Measurements from ENCODE around the gene CPA4. TPM values are rescaled to one million over a fixed set of nuclear protein-coding genes. Genes with fewer than 3 reads are reported as not detected.
A peak's percentile ranks its signal among the peaks of the same experiment; 100 is the strongest.

Gene CPA4
- total and polyA plus RNA-seq, 5 donors from 2014 or later = not detected

DNA sequence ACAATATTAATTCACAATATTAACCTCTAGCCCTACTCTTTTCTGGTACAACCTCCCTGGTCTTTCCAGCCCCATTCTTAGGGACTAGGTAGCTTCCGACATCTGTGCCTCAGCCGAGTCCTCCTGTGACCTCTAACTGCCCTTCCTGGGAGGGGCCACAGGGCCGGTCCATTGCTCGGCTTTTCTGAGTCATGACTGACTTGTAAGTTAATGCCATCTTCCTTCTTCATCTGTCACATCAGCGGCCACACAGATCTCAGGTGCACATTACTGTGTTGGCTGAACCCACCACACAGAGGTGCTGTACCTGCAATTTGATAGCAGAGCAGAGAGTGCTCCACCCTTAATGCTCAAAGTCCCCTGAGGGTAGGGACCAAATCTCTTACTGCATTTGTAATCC, 4.1 kb upstream of the CPA4 start:
- Histone ChIP-seq H3K27me3 (ENCODE audit: control insufficient read depth, insufficient read depth, low read length) (no peaks in the 10 kb centered on the region), H3K4me3 (ENCODE audit: low read depth, low read length) (no peak overlapping the region), H3K27ac (ENCODE audit: insufficient read depth, low read length, poor library complexity, severe bottlenecking) (no peak overlapping the region), H3K36me3 (ENCODE audit: control insufficient read depth, insufficient read depth, low read length) (no peaks in the 10 kb centered on the region), H3K4me1 (ENCODE audit: control insufficient read depth, insufficient read depth, low read length, poor library complexity, severe bottlenecking) (no peaks in the 10 kb centered on the region), H3K9me3 (ENCODE audit: control insufficient read depth in 2 of 2, low read length in 2 of 2) (no peaks in the 10 kb centered on the region)
- Mint-ChIP-seq H3K36me3 (no peaks in the 10 kb centered on the region), H3K4me3 (no peak overlapping the region), H3K27ac (no peak overlapping the region), H3K27me3 (peaks cover 5% of the 10 kb centered on the region), H3K9me3 (peaks cover 0 to 3% (median 0%) of the 10 kb centered on the region in 7 donors), H3K4me1 (peaks cover 0 to 5% (median 1%) of the 10 kb centered on the region in 4 donors)
- ATAC-seq (ENCODE audit: low read depth in 2 of 2) = no peak
- DNase-seq = no peak

DNA sequence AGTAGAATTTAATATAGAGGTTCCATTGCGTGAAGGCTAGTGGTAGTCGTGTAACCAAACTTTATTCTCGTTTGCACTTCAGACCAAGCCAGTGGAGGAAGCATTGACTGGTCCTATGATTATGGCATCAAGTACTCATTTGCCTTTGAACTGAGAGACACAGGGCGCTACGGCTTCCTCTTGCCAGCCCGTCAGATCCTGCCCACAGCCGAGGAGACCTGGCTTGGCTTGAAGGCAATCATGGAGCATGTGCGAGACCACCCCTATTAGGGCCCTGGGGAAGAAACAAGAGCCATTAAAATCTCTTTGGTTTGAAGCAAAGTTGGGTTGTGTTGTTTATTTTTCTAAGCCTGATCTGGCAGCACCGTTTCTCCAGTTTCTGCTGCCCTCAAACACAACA, 3.5 kb upstream of the CPA4 start:
- H3K27me3 Mint-ChIP-seq = peaks cover 5% of the 10 kb centered on the region
- ATAC-seq (ENCODE audit: low read depth in 2 of 2) (no peak), DNase-seq (no peak)
- H3K27ac Mint-ChIP-seq = no peak overlapping the region
- Histone ChIP-seq H3K4me3 (ENCODE audit: low read depth, low read length) (no peak overlapping the region), H3K27ac (ENCODE audit: insufficient read depth, low read length, poor library complexity, severe bottlenecking) (no peak overlapping the region), H3K9me3 (ENCODE audit: control insufficient read depth in 2 of 2, low read length in 2 of 2) (no peaks in the 10 kb centered on the region), H3K27me3 (ENCODE audit: control insufficient read depth, insufficient read depth, low read length) (no peaks in the 10 kb centered on the region), H3K36me3 (ENCODE audit: control insufficient read depth, insufficient read depth, low read length) (no peaks in the 10 kb centered on the region), H3K4me1 (ENCODE audit: control insufficient read depth, insufficient read depth, low read length, poor library complexity, severe bottlenecking) (no peaks in the 10 kb centered on the region)
- peaks cover 0 to 1% (median 0%) of the 10 kb centered on the region in 7 donors for H3K9me3 Mint-ChIP-seq
- H3K36me3 Mint-ChIP-seq = no peaks in the 10 kb centered on the region
- H3K4me3 Mint-ChIP-seq = no peak overlapping the region
- H3K4me1 Mint-ChIP-seq = peaks cover 0 to 5% (median under 1%) of the 10 kb centered on the region in 4 donors

DNA sequence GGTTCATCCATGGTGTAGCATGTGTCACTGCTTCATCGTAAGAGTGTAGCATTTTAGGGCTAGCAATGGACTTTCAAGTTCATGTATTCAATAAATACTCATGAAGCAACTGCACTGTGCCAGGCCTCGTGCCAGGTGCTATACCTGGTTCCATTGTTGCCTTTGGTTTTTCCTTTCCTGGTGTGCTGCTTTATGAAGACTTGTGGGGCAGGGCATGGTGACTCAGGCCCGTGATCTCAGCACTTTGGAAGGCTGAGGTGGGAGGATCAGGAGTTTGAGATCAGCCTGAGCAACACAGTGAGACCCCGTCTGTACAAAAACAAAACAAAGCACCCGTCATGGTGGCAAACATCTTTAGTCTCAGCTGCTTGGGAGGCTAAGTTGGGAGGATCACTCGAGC, 2.2 kb upstream of the CPA4 start:
- ATAC-seq (ENCODE audit: low read depth in 2 of 2) = no peak
- H3K27ac ChIP-seq (ENCODE audit: insufficient read depth, low read length, poor library complexity, severe bottlenecking) = no peak overlapping the region
- no peaks in the 10 kb centered on the region for H3K27me3 Mint-ChIP-seq
- H3K27ac Mint-ChIP-seq = no peak overlapping the region
- H3K4me3 ChIP-seq (ENCODE audit: low read depth, low read length) = no peak overlapping the region
- peaks cover 0 to 1% (median 0%) of the 10 kb centered on the region in 7 donors for H3K9me3 Mint-ChIP-seq
- H3K36me3 Mint-ChIP-seq = no peaks in the 10 kb centered on the region
- H3K4me1 Mint-ChIP-seq = peaks cover 0 to 5% (median under 1%) of the 10 kb centered on the region in 4 donors
- H3K9me3 ChIP-seq (ENCODE audit: control insufficient read depth in 2 of 2, low read length in 2 of 2) = no peaks in the 10 kb centered on the region
- H3K4me3 Mint-ChIP-seq = no peak overlapping the region
- H3K36me3 ChIP-seq (ENCODE audit: control insufficient read depth, insufficient read depth, low read length) = no peaks in the 10 kb centered on the region
- no peak for DNase-seq
- H3K4me1 ChIP-seq (ENCODE audit: control insufficient read depth, insufficient read depth, low read length, poor library complexity, severe bottlenecking) = no peaks in the 10 kb centered on the region
- no peaks in the 10 kb centered on the region for H3K27me3 ChIP-seq (ENCODE audit: control insufficient read depth, insufficient read depth, low read length)

DNA sequence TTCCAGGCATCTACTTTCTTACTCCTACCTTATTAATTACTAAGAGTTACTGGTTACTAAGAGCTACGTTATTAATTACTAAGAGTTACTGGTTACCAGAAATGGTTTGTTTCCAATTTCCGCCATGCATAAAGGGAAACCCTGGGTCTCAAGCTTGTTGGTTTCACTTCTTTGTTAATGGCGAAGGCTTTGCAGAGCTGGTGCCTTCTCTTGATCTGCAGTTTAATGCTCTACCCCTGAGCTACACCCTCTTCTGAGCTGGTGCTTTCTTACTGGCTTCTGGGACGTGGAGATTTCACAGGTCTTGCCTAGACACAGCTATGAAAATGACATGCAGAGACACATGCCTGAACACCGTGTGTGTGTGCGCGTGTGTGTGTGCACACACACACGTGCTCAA, 560 bp downstream of the CPA4 start:
- no peaks in the 10 kb centered on the region for H3K36me3 ChIP-seq (ENCODE audit: control insufficient read depth, insufficient read depth, low read length)
- no peaks in the 10 kb centered on the region for H3K9me3 ChIP-seq (ENCODE audit: control insufficient read depth in 2 of 2, low read length in 2 of 2)
- Mint-ChIP-seq H3K9me3 (peaks cover 0 to 1% (median 0%) of the 10 kb centered on the region in 7 donors), H3K27ac (peak overlapping the region in 1 of 3 donors; percentile 50), H3K4me3 (no peak overlapping the region), H3K27me3 (no peaks in the 10 kb centered on the region), H3K4me1 (peaks cover 0 to 4% (median under 1%) of the 10 kb centered on the region in 4 donors), H3K36me3 (no peaks in the 10 kb centered on the region)
- no peaks in the 10 kb centered on the region for H3K27me3 ChIP-seq (ENCODE audit: control insufficient read depth, insufficient read depth, low read length)
- no peaks in the 10 kb centered on the region for H3K4me1 ChIP-seq (ENCODE audit: control insufficient read depth, insufficient read depth, low read length, poor library complexity, severe bottlenecking)
- H3K27ac ChIP-seq (ENCODE audit: insufficient read depth, low read length, poor library complexity, severe bottlenecking) = no peak overlapping the region
- no peak overlapping the region for H3K4me3 ChIP-seq (ENCODE audit: low read depth, low read length)
- no peak for ATAC-seq (ENCODE audit: low read depth in 2 of 2)
- DNase-seq = no peak

DNA sequence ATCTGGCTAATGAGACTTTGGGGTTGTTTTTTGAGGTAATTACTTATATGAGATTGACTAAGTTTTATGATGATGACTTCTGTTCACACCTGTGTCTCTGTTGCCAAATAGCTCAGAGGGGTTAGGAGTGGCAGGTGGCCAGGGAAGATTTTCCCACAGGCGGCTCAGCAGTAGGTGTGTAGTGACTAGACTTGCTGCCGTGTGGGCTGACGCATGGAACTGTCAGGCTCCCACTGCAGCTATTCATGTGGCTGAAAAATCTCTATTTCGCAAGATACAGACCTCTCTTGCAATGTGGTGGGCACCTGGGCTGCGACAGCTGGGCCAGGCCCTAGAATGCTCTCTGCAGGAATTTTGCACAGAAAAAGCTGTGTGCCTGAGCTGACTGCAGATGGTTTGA, 1.4 kb downstream of the CPA4 start:
- H3K4me3 Mint-ChIP-seq = no peak overlapping the region
- H3K9me3 Mint-ChIP-seq = peaks cover 0 to 1% (median 0%) of the 10 kb centered on the region in 7 donors
- no peaks in the 10 kb centered on the region for H3K36me3 ChIP-seq (ENCODE audit: control insufficient read depth, insufficient read depth, low read length)
- no peak overlapping the region for H3K4me3 ChIP-seq (ENCODE audit: low read depth, low read length)
- DNase-seq (no peak), ATAC-seq (ENCODE audit: low read depth in 2 of 2) (no peak)
- H3K27ac Mint-ChIP-seq = no peak overlapping the region
- H3K27ac ChIP-seq (ENCODE audit: insufficient read depth, low read length, poor library complexity, severe bottlenecking) = no peak overlapping the region
- H3K36me3 Mint-ChIP-seq = no peaks in the 10 kb centered on the region
- H3K4me1 Mint-ChIP-seq = peaks cover 0 to 2% (median 0%) of the 10 kb centered on the region in 4 donors
- no peaks in the 10 kb centered on the region for H3K9me3 ChIP-seq (ENCODE audit: control insufficient read depth in 2 of 2, low read length in 2 of 2)
- no peaks in the 10 kb centered on the region for H3K27me3 ChIP-seq (ENCODE audit: control insufficient read depth, insufficient read depth, low read length)
- H3K27me3 Mint-ChIP-seq = peaks cover 5% of the 10 kb centered on the region
- H3K4me1 ChIP-seq (ENCODE audit: control insufficient read depth, insufficient read depth, low read length, poor library complexity, severe bottlenecking) = no peaks in the 10 kb centered on the region

DNA sequence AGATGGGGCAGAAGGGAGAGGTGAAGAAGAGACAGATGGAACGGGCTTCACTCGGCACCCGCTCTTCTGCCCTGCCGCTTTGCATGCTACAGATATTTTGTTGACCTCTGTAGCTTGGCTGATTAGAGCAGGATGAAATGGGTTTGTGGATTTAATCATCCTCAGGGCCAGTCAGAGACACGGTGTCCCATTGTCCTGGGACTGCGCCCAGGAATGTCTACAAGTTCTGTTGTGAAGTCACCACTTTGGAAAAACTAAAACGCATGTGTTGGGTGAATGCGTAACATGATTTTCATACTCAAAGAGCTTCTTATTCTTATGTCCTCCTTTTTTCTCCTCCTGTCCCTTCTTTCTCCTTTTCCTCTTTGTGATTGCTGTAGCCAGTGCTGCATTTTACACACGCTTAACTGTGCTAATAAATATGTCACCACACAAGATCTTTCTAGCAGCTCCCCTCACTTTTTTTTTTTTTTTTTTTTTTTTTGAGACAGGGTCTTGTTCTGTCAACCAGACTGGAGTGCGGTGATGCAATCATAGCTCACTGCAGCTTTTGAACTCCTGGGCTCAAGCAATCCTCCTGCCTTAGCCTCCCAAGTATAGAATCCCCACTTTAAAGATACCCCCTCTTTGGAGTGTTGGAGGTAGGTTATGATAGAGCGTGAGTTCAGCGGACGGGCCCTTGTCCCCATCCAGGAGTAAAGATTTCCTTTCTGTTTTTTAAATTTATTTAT, 3.4 kb downstream of the CPA4 start:
- H3K4me3 Mint-ChIP-seq = no peak overlapping the region
- peaks cover 17% of the 10 kb centered on the region for H3K27me3 Mint-ChIP-seq
- ATAC-seq (ENCODE audit: low read depth in 2 of 2) = no peak
- H3K4me1 Mint-ChIP-seq = peaks cover 0 to 2% (median 0%) of the 10 kb centered on the region in 4 donors
- H3K4me1 ChIP-seq (ENCODE audit: control insufficient read depth, insufficient read depth, low read length, poor library complexity, severe bottlenecking) = no peaks in the 10 kb centered on the region
- H3K36me3 ChIP-seq (ENCODE audit: control insufficient read depth, insufficient read depth, low read length) = no peaks in the 10 kb centered on the region
- no peaks in the 10 kb centered on the region for H3K36me3 Mint-ChIP-seq
- H3K27me3 ChIP-seq (ENCODE audit: control insufficient read depth, insufficient read depth, low read length) = peaks cover 4% of the 10 kb centered on the region
- H3K9me3 Mint-ChIP-seq = peaks cover 0 to 3% (median 0%) of the 10 kb centered on the region in 7 donors
- H3K27ac Mint-ChIP-seq = no peak overlapping the region
- no peaks in the 10 kb centered on the region for H3K9me3 ChIP-seq (ENCODE audit: control insufficient read depth in 2 of 2, low read length in 2 of 2)
- no peak overlapping the region for H3K4me3 ChIP-seq (ENCODE audit: low read depth, low read length)
- DNase-seq = no peak
- no peak overlapping the region for H3K27ac ChIP-seq (ENCODE audit: insufficient read depth, low read length, poor library complexity, severe bottlenecking)

DNA sequence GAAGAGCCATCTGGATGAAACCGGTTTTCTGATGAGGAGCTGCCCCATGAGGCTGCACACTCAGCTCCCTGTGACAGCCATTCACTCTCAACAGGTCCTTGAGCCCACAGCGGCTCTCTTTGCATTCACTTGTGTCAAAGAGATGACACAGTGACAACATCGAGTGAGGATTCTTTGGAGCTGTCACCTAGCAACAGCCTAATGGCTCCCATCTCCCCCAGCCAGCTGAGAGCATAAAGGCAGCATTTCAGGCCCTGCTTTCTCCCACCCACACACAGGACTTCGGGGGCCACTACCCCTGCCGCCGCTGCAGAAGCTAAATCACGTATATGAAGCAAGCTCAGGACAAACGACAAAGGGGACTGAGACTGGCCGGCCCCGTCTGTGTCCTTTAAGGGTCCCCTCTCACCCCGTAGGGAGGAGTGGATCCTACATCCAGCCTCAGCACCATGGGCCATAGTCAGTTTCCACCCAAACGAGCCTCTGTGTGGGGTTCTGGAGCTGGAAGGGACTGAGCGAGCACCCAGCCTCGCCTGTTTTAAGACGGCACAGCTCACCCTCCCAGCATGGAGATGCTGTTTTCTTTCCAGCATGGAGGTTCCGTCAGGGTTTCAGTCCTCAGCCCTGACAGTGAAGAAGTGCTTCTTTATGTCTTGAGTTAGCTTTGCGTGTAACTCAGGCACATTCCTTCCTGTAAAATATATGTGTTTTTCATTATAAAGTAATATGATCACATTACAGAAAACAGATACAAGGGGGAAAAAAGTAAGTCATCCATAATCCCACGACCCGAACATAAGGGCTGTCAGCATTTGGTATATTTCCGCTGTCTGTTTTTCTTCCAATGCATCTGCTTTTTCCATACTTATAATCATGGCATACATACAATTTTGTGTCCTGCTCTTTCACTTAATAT, 4.9 kb downstream of the CPA4 start:
- Histone ChIP-seq H3K4me3 (ENCODE audit: low read depth, low read length) (no peak overlapping the region), H3K27ac (ENCODE audit: insufficient read depth, low read length, poor library complexity, severe bottlenecking) (no peak overlapping the region), H3K4me1 (ENCODE audit: control insufficient read depth, insufficient read depth, low read length, poor library complexity, severe bottlenecking) (no peaks in the 10 kb centered on the region), H3K9me3 (ENCODE audit: control insufficient read depth in 2 of 2, low read length in 2 of 2) (no peaks in the 10 kb centered on the region), H3K36me3 (ENCODE audit: control insufficient read depth, insufficient read depth, low read length) (no peaks in the 10 kb centered on the region), H3K27me3 (ENCODE audit: control insufficient read depth, insufficient read depth, low read length) (peaks cover 7% of the 10 kb centered on the region)
- no peaks in the 10 kb centered on the region for H3K36me3 Mint-ChIP-seq
- H3K27ac Mint-ChIP-seq = no peak overlapping the region
- DNase-seq = no peak
- H3K27me3 Mint-ChIP-seq = peaks cover 19% of the 10 kb centered on the region
- H3K9me3 Mint-ChIP-seq = peaks cover 0 to 2% (median 0%) of the 10 kb centered on the region in 7 donors
- ATAC-seq (ENCODE audit: low read depth in 2 of 2) = no peak
- H3K4me3 Mint-ChIP-seq = no peak overlapping the region
- no peaks in the 10 kb centered on the region for H3K4me1 Mint-ChIP-seq
